ENCODE data around the gene RHCG. TPM values are rescaled to one million over a fixed set of nuclear protein-coding genes. Genes with fewer than 3 reads are reported as not detected.

RHCG gene
- total RNA-seq, 4 donors from 2014 or later: not detected

DNA sequence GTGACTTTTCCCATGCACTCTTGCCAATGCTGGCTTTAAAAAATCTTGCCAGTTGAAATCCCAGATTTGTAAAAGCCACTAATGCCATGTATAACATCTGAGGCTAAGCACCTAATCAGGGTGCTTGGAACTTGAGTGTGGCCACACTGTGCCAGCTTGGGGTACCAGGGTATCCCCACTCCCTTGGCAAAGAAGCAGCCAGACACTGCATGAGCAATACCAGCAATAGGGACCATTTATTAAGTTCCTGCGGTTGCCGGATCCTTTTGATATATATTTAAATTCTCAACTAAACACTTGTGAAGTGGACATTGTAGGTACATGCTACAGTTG is 2.2 kb upstream of the RHCG start:
- Histone ChIP-seq H3K4me1 (no peaks in the 10 kb centered on the region), H3K36me3 (no peaks in the 10 kb centered on the region), H3K27ac (no peak overlapping the region), H3K27me3 (peaks cover 32 to 42% (median 41%) of the 10 kb centered on the region in 3 donors), H3K9me3 (no peaks in the 10 kb centered on the region), H3K4me3 (no peak overlapping the region)
- no peak for DNase-seq
- TF ChIP-seq, protein P1, sequence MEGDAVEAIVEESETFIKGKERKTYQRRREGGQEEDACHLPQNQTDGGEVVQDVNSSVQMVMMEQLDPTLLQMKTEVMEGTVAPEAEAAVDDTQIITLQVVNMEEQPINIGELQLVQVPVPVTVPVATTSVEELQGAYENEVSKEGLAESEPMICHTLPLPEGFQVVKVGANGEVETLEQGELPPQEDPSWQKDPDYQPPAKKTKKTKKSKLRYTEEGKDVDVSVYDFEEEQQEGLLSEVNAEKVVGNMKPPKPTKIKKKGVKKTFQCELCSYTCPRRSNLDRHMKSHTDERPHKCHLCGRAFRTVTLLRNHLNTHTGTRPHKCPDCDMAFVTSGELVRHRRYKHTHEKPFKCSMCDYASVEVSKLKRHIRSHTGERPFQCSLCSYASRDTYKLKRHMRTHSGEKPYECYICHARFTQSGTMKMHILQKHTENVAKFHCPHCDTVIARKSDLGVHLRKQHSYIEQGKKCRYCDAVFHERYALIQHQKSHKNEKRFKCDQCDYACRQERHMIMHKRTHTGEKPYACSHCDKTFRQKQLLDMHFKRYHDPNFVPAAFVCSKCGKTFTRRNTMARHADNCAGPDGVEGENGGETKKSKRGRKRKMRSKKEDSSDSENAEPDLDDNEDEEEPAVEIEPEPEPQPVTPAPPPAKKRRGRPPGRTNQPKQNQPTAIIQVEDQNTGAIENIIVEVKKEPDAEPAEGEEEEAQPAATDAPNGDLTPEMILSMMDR (IDR thresholded peaks at IDR 0.05 in 4 of 5, conservative IDR thresholded peaks at IDR 0.05 in 1 of 5): no peak
- intact Hi-C loops (cut with DNase I; ENCODE audit: low total_unique reads) (no loop called here), in situ Hi-C loops (cut with MboI; ENCODE audit: low sequenced_read_pairs in 4 of 4) (no loop called here)
- ATAC-seq: no peak

DNA sequence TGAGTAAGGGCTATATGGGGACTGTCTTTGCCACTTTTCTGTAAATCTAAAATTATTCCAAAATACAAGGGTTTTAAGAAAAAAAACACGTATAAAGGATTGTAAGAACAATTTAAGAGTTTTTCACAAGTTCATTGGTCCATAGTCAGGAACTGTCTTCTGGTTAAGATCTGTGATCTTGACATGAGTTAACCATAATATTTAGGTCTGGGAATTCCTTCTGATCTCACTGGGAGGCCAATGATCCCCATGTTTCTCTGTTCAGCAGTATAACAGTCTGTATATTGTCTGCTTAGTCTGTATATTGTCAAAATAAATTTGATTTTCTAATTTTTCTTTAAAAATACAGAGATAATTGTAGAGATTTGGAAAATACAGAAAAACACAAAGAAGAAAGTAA is 848 bp upstream of the RHCG start:
- peaks cover 32 to 45% (median 41%) of the 10 kb centered on the region in 3 donors for H3K27me3 ChIP-seq
- H3K36me3 ChIP-seq: no peaks in the 10 kb centered on the region
- ATAC-seq (no peak), DNase-seq (no peak)
- no peaks in the 10 kb centered on the region for H3K4me1 ChIP-seq
- H3K4me3 ChIP-seq: no peak overlapping the region
- TF ChIP-seq, protein P1 (IDR thresholded peaks at IDR 0.05 in 4 of 5, conservative IDR thresholded peaks at IDR 0.05 in 1 of 5): no peak
- no peak for TF ChIP-seq POLR2A (IDR thresholded peaks at IDR 0.05)
- no peak overlapping the region for H3K27ac ChIP-seq
- no peaks in the 10 kb centered on the region for H3K9me3 ChIP-seq
- in situ Hi-C loops (cut with MboI; ENCODE audit: low sequenced_read_pairs in 4 of 4) (no loop called here), intact Hi-C loops (cut with DNase I; ENCODE audit: low total_unique reads) (no loop called here)

DNA sequence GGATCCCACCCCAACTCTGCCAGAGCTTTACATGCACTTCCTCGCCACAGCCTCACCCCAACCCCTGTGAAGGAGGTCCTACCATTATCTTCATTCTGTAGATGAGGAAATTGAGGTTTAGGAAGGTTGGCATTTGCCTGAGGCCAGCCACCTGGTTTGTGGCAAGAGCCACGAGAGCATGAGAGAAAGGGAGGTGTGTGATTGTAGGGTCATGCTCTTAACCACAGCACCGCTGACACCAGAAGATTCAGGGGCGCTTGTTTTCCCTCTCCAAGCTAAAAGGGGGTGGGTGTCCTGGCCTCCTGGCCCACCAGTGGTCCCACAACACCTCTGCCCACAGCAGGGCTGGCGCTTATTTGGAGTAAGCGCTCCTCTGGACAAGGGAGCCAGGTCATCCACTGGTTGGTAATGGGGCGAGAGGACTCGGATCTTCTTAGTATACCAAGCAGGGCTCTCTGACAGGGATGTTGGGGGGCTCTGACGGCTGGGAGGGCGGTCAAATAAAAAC is 691 bp downstream of the RHCG start:
- no peak for DNase-seq
- Histone ChIP-seq H3K27me3 (peaks cover 32 to 49% (median 40%) of the 10 kb centered on the region in 3 donors), H3K9me3 (no peaks in the 10 kb centered on the region), H3K36me3 (no peaks in the 10 kb centered on the region), H3K4me3 (peak overlapping the region in 1 of 4 donors; percentile 44), H3K4me1 (no peaks in the 10 kb centered on the region), H3K27ac (no peak overlapping the region)
- ATAC-seq: no peak
- TF ChIP-seq POLR2A (IDR thresholded peaks at IDR 0.05): no peak
- TF ChIP-seq, protein P1 (IDR thresholded peaks at IDR 0.05 in 4 of 5, conservative IDR thresholded peaks at IDR 0.05 in 1 of 5): no peak
- intact Hi-C loops (cut with DNase I; ENCODE audit: low total_unique reads) (no loop called here), in situ Hi-C loops (cut with MboI; ENCODE audit: low sequenced_read_pairs in 4 of 4) (no loop called here)

DNA sequence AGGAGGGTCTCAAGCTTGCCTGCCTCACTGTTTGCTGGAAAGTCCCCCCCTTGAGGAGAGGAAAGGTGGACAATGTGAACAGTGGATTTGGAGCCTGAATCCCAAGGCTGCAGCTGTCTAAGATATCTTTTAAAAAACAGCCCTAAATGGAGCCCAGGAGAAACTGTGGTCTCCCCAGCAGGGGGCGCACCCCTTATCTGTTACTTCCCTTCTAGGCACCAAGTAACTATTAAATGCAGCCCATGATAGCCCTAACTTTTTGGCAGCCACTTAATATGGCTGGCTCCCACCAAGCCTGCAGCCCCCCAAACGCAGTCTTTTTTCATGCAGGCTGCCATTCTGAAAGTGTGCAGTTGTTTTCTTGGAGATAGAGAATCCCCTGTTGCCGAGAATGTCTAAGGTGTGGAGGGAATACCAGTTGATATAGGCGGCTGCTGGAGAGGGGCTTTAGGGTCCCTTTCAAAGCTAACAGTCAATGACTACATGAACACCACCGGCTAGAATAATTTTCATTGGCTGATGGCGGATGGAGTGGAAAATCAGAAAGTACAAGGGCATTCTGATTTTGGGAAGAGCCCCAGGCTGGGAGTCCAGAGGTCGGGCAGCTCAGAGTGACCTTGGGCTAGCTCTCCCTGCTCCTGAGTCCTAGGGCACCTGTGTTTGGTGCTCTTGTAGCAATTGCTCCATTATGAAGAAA is 1.3 kb downstream of the RHCG start:
- intact Hi-C loops (cut with DNase I; ENCODE audit: low total_unique reads): no loop called here
- no peaks in the 10 kb centered on the region for H3K36me3 ChIP-seq
- no peak overlapping the region for H3K4me3 ChIP-seq
- no peak for ATAC-seq
- no peaks in the 10 kb centered on the region for H3K4me1 ChIP-seq
- H3K27ac ChIP-seq: no peak overlapping the region
- DNase-seq: no peak
- TF ChIP-seq POLR2A (IDR thresholded peaks at IDR 0.05): no peak
- TF ChIP-seq, protein P1 (IDR thresholded peaks at IDR 0.05 in 4 of 5, conservative IDR thresholded peaks at IDR 0.05 in 1 of 5): peak in 2 of 5 experiments; percentile 16 to 36
- H3K27me3 ChIP-seq: peaks cover 32 to 48% (median 42%) of the 10 kb centered on the region in 3 donors
- in situ Hi-C loops (cut with MboI; ENCODE audit: low sequenced_read_pairs in 4 of 4): no loop called here
- no peaks in the 10 kb centered on the region for H3K9me3 ChIP-seq
